Thyroid gland (tissue), 4 donors: ENCODE data around the gene TSPO2. TPM values are rescaled to one million over a fixed set of nuclear protein-coding genes. Genes with fewer than 3 reads are reported as not detected.

Source experiments
- DNase-seq, 2 donors: peaks; one replicate each; pipeline ENCODE4 v3.0.0-alpha.2; 2019
- H3K27ac ChIP-seq, 3 donors: fragments of 200-600 bp; sonication (generic); 1 replicate in 2 of 3; 2 replicates in 1 of 3; pipeline ENCODE4 v1.5.1; 2016 to 2019; ENCODE audit warnings: mild to moderate bottlenecking in 1 of 3, moderate library complexity in 1 of 3
- H3K27me3 ChIP-seq: fragments of 200-600 bp; sonication (generic); one replicate; pipeline ENCODE4 v1.5.1; 2019
- H3K36me3 ChIP-seq, 2 donors: fragments of 200-600 bp; sonication (generic); one replicate each; pipeline ENCODE4 v1.5.1; 2016 to 2019
- H3K4me1 ChIP-seq, 2 donors: fragments of 200-600 bp; sonication (generic); one replicate each; pipeline ENCODE4 v1.5.1; 2017 to 2019
- H3K4me3 ChIP-seq, 3 donors: fragments of 200-600 bp; sonication (generic); replicated peaks in 1 of 3; 1 replicate in 2 of 3; 2 replicates in 1 of 3; pipeline ENCODE4 v1.5.1; 2016; ENCODE audit warnings: mild to moderate bottlenecking in 1 of 3
- H3K9me3 ChIP-seq: fragments of 200-600 bp; sonication (generic); one replicate; pipeline ENCODE4 v1.5.1; 2017
- CTCF ChIP-seq, 6 experiments: fragments of 200-600 bp in 3 of 6; fragments of 450-650 bp in 3 of 6; sonication (generic) in 3 of 6; IDR thresholded peaks; one replicate each; pipeline ENCODE4 v1.5.1; 2016 to 2019; ENCODE audit warnings: antibody characterized with exemption in 6 of 6, mild to moderate bottlenecking in 2 of 6, inconsistent platforms in 1 of 6, moderate library complexity in 1 of 6
- POLR2A ChIP-seq, 2 donors: fragments of 450-650 bp; IDR thresholded peaks; one replicate each; pipeline ENCODE4 v1.6.1; 2017; ENCODE audit warnings: antibody characterized with exemption in 2 of 2, mild to moderate bottlenecking in 2 of 2, moderate library complexity in 1 of 2
- WGBS, 2 donors: methylation state at CpG; one replicate each; pipeline ENCODE4 v1.1.5; 2017; 5-methylcytosine and 5-hydroxymethylcytosine counted together
- intact Hi-C: fragments of 100-400 bp; cut with DNase I; formaldehyde crosslinking; loops from one replicate; pipeline ENCODE4 v1.15.1; 2023
- total RNA-seq, 4 donors: library from RNA; depleted of rRNA; stranded (reverse); fragments of >200 nt; gene quantifications; one replicate each; pipeline ENCODE4 v1.2.3, GENCODE V29; 2016

TSPO2 gene
- total RNA-seq, 4 donors from 2014 or later, result not detected

- Histone ChIP-seq H3K4me3 (no peak overlapping the region), H3K9me3 (no peaks in the 10 kb centered on the region), H3K27ac (no peak overlapping the region), H3K36me3 (no peaks in the 10 kb centered on the region), H3K4me1 (peaks cover 1 to 6% of the 10 kb centered on the region in 2 donors), H3K27me3 (no peaks in the 10 kb centered on the region)
- 81 to 94% methylated on average over 9 to 13 of the region's 13 CpGs for WGBS, 2 donors
- no peak for DNase-seq
- TF ChIP-seq POLR2A (IDR thresholded peaks at IDR 0.05), result no peak
- no peak for TF ChIP-seq CTCF (IDR thresholded peaks at IDR 0.05)
- intact Hi-C loops, result no loop called here
Observed at GRCh38 chr6:41033776-41034175, 8.5 kb upstream of the TSPO2 start.

- DNase-seq, result peak; percentile 13 to 18
- Histone ChIP-seq H3K27me3 (no peaks in the 10 kb centered on the region), H3K27ac (no peak overlapping the region), H3K4me1 (peaks cover 5 to 14% of the 10 kb centered on the region in 2 donors), H3K9me3 (no peaks in the 10 kb centered on the region), H3K36me3 (no peaks in the 10 kb centered on the region), H3K4me3 (no peak overlapping the region)
- intact Hi-C loops, result no loop called here
- WGBS, 2 donors, result 49 to 62% methylated on average over 3 of the region's 3 CpGs
- TF ChIP-seq CTCF (IDR thresholded peaks at IDR 0.05) (no peak), POLR2A (IDR thresholded peaks at IDR 0.05) (no peak)
Observed at GRCh38 chr6:41036186-41036585, 6.1 kb upstream of the TSPO2 start.

DNA sequence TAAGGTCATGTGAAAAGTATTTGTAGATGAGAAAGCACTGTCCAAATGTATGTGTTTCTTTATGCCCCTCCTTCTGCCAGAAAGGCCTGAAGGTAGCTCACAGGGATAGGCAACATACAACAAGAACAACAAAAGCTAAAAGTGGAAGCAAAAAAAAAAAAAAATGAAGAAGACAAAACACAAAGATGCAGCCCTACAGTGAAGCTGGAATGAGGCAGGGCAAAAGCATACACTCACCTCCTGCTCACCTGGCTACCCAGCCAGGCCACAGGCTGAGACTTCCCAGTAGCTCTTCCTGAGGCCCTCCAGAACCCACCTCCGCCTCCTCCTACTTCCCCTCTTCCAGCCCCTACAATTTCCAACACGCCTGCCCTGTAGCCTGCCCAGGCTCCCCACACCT, 5.7 kb upstream of the TSPO2 start:
- no peak for DNase-seq
- Histone ChIP-seq H3K4me1 (peaks cover 5 to 14% of the 10 kb centered on the region in 2 donors), H3K36me3 (no peaks in the 10 kb centered on the region), H3K4me3 (no peak overlapping the region), H3K27me3 (no peaks in the 10 kb centered on the region), H3K27ac (no peak overlapping the region), H3K9me3 (no peaks in the 10 kb centered on the region)
- intact Hi-C loops, result no loop called here
- TF ChIP-seq POLR2A (IDR thresholded peaks at IDR 0.05) (no peak), CTCF (IDR thresholded peaks at IDR 0.05) (no peak)
- WGBS, 2 donors, result 96 to 97% methylated on average over 2 of the region's 2 CpGs

GRCh38 chr6:41037107-41037900, 5.0 kb upstream of the TSPO2 start:
- Histone ChIP-seq H3K9me3 (no peaks in the 10 kb centered on the region), H3K27me3 (no peaks in the 10 kb centered on the region), H3K4me3 (no peak overlapping the region), H3K27ac (no peak overlapping the region), H3K4me1 (peaks cover 5 to 14% of the 10 kb centered on the region in 2 donors), H3K36me3 (no peaks in the 10 kb centered on the region)
- DNase-seq, result no peak
- 89 to 91% methylated on average over 13 of the region's 13 CpGs for WGBS, 2 donors
- intact Hi-C loops, result no loop called here
- TF ChIP-seq CTCF (IDR thresholded peaks at IDR 0.05) (no peak), POLR2A (IDR thresholded peaks at IDR 0.05) (no peak)

DNA sequence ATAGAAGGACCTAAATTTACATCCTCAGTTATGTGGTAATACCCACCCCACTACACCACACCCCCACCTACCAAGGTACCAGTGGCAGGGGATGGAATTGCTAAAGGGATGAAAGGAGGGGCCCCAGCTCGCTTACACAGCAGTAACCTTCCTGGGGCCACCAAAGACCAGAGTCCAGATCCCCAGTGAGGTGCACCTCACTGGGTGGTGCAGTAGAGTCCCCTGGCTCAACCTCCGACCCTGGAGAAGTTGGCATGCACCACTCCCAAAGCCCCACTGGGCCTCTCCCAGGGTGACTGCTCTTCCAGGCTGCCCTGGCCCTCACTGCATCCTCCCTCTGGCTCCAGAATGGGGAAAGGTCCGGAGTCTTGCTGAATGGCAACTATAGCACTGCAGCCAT, 4.1 kb upstream of the TSPO2 start:
- no peak overlapping the region for H3K4me3 ChIP-seq
- peaks cover 5 to 14% of the 10 kb centered on the region in 2 donors for H3K4me1 ChIP-seq
- no peaks in the 10 kb centered on the region for H3K9me3 ChIP-seq
- WGBS, 2 donors, result 89 to 94% methylated on average over 2 to 3 of the region's 3 CpGs
- H3K27me3 ChIP-seq, result no peaks in the 10 kb centered on the region
- TF ChIP-seq CTCF (IDR thresholded peaks at IDR 0.05) (no peak), POLR2A (IDR thresholded peaks at IDR 0.05) (no peak)
- intact Hi-C loops, result no loop called here
- no peak for DNase-seq
- no peak overlapping the region for H3K27ac ChIP-seq
- H3K36me3 ChIP-seq, result no peaks in the 10 kb centered on the region
